GM13977 (cell line): ENCODE measurements around the gene CHD2.

ENCODE experiments used
- DNase-seq: peaks from one replicate; pipeline ENCODE4 v3.0.0; 2012; ENCODE audit warnings: low spot score
- in situ Hi-C: fragments of 300-500 bp; cut with MboI; formaldehyde crosslinking; loops from one replicate; pipeline ENCODE4 v1.12.0; 2022; ENCODE audit warnings: low sequenced_read_pairs, low pct_unique_long_range_greater_than_20kb, mixed read lengths, inconsistent platforms; ENCODE audit not compliant: unreplicated experiment
- TF ChIP-seq, protein P1 (sequence below): IDR thresholded peaks from 2 replicates; pipeline ENCODE4 v1.5.1; 2012; ENCODE audit warnings: mild to moderate bottlenecking, control low read depth; ENCODE audit not compliant: insufficient read depth; ENCODE audit errors: extremely low read depth, missing control alignments

CHD2 gene

DNA sequence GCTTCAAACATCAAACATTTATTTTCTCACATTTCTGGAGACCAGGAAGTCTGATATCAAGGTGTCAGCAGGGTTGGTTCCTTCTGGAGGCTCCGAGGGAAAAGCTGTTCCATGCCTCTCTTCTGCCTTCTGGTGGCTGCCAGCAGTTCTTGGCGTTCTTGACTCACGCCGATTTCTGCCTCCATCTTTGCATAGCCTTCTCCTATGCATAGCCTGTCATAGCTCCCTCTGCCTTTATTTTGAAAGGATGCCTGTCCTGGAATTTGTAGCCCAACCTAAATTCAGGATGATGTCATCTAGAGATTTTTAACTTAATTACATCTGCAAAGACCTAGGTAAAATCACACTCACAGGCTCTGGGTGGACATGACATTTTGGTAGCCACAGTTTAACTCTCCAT, 118.5 kb downstream of the CHD2 start:
- TF ChIP-seq, protein P1, sequence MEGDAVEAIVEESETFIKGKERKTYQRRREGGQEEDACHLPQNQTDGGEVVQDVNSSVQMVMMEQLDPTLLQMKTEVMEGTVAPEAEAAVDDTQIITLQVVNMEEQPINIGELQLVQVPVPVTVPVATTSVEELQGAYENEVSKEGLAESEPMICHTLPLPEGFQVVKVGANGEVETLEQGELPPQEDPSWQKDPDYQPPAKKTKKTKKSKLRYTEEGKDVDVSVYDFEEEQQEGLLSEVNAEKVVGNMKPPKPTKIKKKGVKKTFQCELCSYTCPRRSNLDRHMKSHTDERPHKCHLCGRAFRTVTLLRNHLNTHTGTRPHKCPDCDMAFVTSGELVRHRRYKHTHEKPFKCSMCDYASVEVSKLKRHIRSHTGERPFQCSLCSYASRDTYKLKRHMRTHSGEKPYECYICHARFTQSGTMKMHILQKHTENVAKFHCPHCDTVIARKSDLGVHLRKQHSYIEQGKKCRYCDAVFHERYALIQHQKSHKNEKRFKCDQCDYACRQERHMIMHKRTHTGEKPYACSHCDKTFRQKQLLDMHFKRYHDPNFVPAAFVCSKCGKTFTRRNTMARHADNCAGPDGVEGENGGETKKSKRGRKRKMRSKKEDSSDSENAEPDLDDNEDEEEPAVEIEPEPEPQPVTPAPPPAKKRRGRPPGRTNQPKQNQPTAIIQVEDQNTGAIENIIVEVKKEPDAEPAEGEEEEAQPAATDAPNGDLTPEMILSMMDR: no peak
- no peak for DNase-seq
- in situ Hi-C loops: no loop called here

- TF ChIP-seq, protein P1: no peak
- DNase-seq: no peak
- in situ Hi-C loops: no loop called here
These were observed 119.0 kb downstream of the CHD2 start for GRCh38 chr15:93019090-93019489.

- DNase-seq: no peak
- TF ChIP-seq, protein P1: no peak
- in situ Hi-C loops: loop anchor here (10.0 kb wide), 1 partner anchor 1105 kb away; no protein-coding TSS in a partner anchor
These were observed 119.8 kb downstream of the CHD2 start for GRCh38 chr15:93019971-93020370.

DNA sequence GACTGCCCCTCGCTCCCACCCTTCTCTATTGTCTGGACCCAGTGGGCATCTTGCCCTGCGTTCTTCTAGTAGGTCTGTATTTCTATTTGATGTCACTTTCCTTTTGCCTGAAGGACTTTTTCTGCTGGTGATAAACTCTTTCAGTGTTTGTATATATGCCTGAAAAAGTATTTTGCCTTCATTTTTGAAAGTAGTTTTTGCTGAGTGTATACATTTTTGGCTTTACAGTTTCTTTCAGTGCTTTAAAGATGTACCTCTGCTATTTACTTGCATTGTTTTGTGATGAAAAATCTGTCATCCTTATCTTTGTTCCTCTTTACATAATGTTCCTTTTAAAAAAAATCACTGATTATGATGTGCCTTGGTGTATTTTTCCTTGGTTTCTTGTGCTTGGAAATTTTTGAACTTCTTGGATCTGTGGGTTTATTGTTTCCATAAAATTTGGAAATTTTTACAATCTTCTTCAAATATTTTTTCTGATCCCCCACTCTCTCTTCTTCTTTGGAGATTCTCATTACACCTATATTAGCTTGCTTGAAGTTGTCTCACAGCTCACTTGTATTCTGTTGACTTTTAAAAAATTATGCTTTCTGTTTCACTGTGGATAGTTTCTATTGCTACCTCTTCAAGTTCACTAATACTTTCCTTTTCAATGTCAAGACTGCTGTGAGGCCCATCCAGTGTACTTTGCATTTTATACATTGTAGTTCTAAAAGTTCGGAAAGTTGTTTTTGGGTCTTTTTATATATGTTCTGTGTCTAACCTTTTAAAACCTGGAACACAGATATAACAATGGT, 121.0 kb downstream of the CHD2 start:
- no peak for DNase-seq
- TF ChIP-seq, protein P1: no peak
- in situ Hi-C loops: loop anchor here (10.0 kb wide), 1 partner anchor 1104 kb away; no protein-coding TSS in a partner anchor

DNA sequence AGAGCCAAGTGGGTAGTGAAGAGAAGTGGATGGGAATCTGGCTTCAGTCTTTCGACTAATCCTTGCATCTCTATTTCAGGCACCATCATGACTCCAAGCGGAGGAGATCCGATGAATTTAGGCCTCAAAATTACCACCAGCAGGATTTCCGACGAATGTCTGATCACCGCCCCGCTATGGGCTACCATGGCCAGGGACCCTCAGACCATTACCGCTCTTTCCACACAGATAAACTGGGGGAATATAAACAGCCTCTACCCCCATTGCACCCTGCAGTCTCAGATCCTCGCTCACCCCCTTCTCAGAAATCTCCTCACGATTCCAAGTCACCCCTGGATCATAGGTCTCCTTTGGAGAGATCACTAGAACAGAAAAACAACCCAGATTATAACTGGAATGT, 124.2 kb downstream of the CHD2 start:
- in situ Hi-C loops: loop anchor here (10.0 kb wide), 1 partner anchor 1101 kb away; no protein-coding TSS in a partner anchor
- DNase-seq: no peak
- TF ChIP-seq, protein P1: no peak

GRCh38 chr15:93024716-93025624, 124.8 kb downstream of the CHD2 start:
- in situ Hi-C loops: loop anchor here (10.0 kb wide), 1 partner anchor 1100 kb away; no protein-coding TSS in a partner anchor
- TF ChIP-seq, protein P1: no peak
- DNase-seq: no peak
